ENCODE data around the gene STX16. TPM values are rescaled to one million over a fixed set of nuclear protein-coding genes. Genes with fewer than 3 reads are reported as not detected.

The STX16 gene
- total RNA-seq, 1 experiment from 2014 or later: 97.0 TPM

DNA sequence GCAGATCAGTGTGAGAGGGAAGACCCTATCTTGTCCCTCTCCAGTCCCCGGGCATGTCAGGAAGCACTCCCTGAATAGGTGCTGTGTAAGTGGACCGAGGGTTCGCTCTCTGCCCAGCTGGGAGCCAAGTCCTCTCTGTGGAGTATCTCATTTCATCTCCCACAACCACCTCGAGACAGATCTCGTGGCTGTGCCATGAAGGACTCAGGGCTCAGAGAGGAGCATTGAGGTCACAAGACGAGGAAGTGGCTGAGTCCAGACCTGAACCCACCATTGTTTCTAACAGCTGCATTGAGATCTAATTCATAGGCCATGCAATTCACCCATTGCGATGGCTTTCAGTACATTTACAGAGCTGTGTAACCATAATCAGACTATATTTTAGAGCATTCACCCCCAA, 34.7 kb upstream of the STX16 start:
- H3K27me3 Mint-ChIP-seq (ENCODE audit: insufficient read depth, unreplicated experiment): peaks cover 2% of the 10 kb centered on the region
- POLR2A ChIA-PET: no interaction called here
- peaks cover 2% of the 10 kb centered on the region for H3K4me1 ChIP-seq
- TF ChIP-seq, protein P1, sequence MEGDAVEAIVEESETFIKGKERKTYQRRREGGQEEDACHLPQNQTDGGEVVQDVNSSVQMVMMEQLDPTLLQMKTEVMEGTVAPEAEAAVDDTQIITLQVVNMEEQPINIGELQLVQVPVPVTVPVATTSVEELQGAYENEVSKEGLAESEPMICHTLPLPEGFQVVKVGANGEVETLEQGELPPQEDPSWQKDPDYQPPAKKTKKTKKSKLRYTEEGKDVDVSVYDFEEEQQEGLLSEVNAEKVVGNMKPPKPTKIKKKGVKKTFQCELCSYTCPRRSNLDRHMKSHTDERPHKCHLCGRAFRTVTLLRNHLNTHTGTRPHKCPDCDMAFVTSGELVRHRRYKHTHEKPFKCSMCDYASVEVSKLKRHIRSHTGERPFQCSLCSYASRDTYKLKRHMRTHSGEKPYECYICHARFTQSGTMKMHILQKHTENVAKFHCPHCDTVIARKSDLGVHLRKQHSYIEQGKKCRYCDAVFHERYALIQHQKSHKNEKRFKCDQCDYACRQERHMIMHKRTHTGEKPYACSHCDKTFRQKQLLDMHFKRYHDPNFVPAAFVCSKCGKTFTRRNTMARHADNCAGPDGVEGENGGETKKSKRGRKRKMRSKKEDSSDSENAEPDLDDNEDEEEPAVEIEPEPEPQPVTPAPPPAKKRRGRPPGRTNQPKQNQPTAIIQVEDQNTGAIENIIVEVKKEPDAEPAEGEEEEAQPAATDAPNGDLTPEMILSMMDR (IDR thresholded peaks at IDR 0.05; ENCODE audit: insufficient read depth in 1 of 2, low read depth in 1 of 2, low read length in 1 of 2, severe bottlenecking in 1 of 2, unreplicated experiment in 1 of 2): no peak
- intact Hi-C loops (cut with micrococcal nuclease; ENCODE audit: unreplicated experiment): no loop called here
- no peaks in the 10 kb centered on the region for H3K36me3 Mint-ChIP-seq (ENCODE audit: insufficient read depth, unreplicated experiment)
- CTCF ChIA-PET: no interaction called here
- no peaks in the 10 kb centered on the region for H3K27me3 ChIP-seq (replicated peaks; ENCODE audit: control insufficient read depth, insufficient read depth, low read length)
- H3K9me3 Mint-ChIP-seq (ENCODE audit: unreplicated experiment): no peaks in the 10 kb centered on the region
- no peaks in the 10 kb centered on the region for H3K4me1 Mint-ChIP-seq (ENCODE audit: low read depth, unreplicated experiment)
- no peak overlapping the region for H3K4me3 ChIP-seq (ENCODE audit: low read depth, low read length)
- no peak overlapping the region for H3K27ac Mint-ChIP-seq (ENCODE audit: unreplicated experiment)
- BruUV-seq (replicated peaks): no TSS peak
- no peaks in the 10 kb centered on the region; the same call in 1 of the 2 replicates for H3K9me3 ChIP-seq
- H3K4me3 Mint-ChIP-seq (ENCODE audit: unreplicated experiment): no peak overlapping the region
- H3K36me3 ChIP-seq (ENCODE audit: control insufficient read depth, insufficient read depth, low read length): no peaks in the 10 kb centered on the region
- no peak for DNase-seq

GRCh38 chr20:58617158-58617557, 33.9 kb upstream of the STX16 start:
- no peaks in the 10 kb centered on the region for H3K9me3 Mint-ChIP-seq (ENCODE audit: unreplicated experiment)
- H3K27me3 Mint-ChIP-seq (ENCODE audit: insufficient read depth, unreplicated experiment): peaks cover 2% of the 10 kb centered on the region
- H3K9me3 ChIP-seq: no peaks in the 10 kb centered on the region; the same call in 1 of the 2 replicates
- DNase-seq: no peak
- no peaks in the 10 kb centered on the region for H3K36me3 Mint-ChIP-seq (ENCODE audit: insufficient read depth, unreplicated experiment)
- H3K4me1 ChIP-seq: no peaks in the 10 kb centered on the region
- POLR2A ChIA-PET: no interaction called here
- intact Hi-C loops (cut with micrococcal nuclease; ENCODE audit: unreplicated experiment): no loop called here
- TF ChIP-seq, protein P1 (IDR thresholded peaks at IDR 0.05; ENCODE audit: insufficient read depth in 1 of 2, low read depth in 1 of 2, low read length in 1 of 2, severe bottlenecking in 1 of 2, unreplicated experiment in 1 of 2): no peak
- H3K4me1 Mint-ChIP-seq (ENCODE audit: low read depth, unreplicated experiment): no peaks in the 10 kb centered on the region
- H3K36me3 ChIP-seq (ENCODE audit: control insufficient read depth, insufficient read depth, low read length): no peaks in the 10 kb centered on the region
- H3K27me3 ChIP-seq (replicated peaks; ENCODE audit: control insufficient read depth, insufficient read depth, low read length): no peaks in the 10 kb centered on the region
- H3K4me3 ChIP-seq (ENCODE audit: low read depth, low read length): no peak overlapping the region
- CTCF ChIA-PET: no interaction called here
- H3K4me3 Mint-ChIP-seq (ENCODE audit: unreplicated experiment): no peak overlapping the region
- no peak overlapping the region for H3K27ac Mint-ChIP-seq (ENCODE audit: unreplicated experiment)
- no TSS peak for BruUV-seq (replicated peaks)

GRCh38 chr20:58618351-58619076, 32.6 kb upstream of the STX16 start:
- H3K4me3 Mint-ChIP-seq (ENCODE audit: unreplicated experiment): no peak overlapping the region
- POLR2A ChIA-PET: no interaction called here
- H3K4me1 Mint-ChIP-seq (ENCODE audit: low read depth, unreplicated experiment): no peaks in the 10 kb centered on the region
- peaks cover 2% of the 10 kb centered on the region for H3K27me3 Mint-ChIP-seq (ENCODE audit: insufficient read depth, unreplicated experiment)
- H3K36me3 Mint-ChIP-seq (ENCODE audit: insufficient read depth, unreplicated experiment): no peaks in the 10 kb centered on the region
- no peaks in the 10 kb centered on the region for H3K9me3 Mint-ChIP-seq (ENCODE audit: unreplicated experiment)
- CTCF ChIA-PET: interaction anchor here (0.7 kb wide), 2 partner anchors 39 to 141 kb away, joined by 4 to 5 read pairs; no protein-coding TSS in a partner anchor
- TF ChIP-seq, protein P1 (IDR thresholded peaks at IDR 0.05; ENCODE audit: insufficient read depth in 1 of 2, low read depth in 1 of 2, low read length in 1 of 2, severe bottlenecking in 1 of 2, unreplicated experiment in 1 of 2): no peak
- Histone ChIP-seq H3K4me1 (no peaks in the 10 kb centered on the region), H3K9me3 (peaks cover 5% of the 10 kb centered on the region), H3K36me3 (ENCODE audit: control insufficient read depth, insufficient read depth, low read length) (no peaks in the 10 kb centered on the region), H3K4me3 (ENCODE audit: low read depth, low read length) (no peak overlapping the region), H3K27me3 (replicated peaks; ENCODE audit: control insufficient read depth, insufficient read depth, low read length) (no peaks in the 10 kb centered on the region)
- intact Hi-C loops (cut with micrococcal nuclease; ENCODE audit: unreplicated experiment): no loop called here
- DNase-seq: no peak
- no peak overlapping the region for H3K27ac Mint-ChIP-seq (ENCODE audit: unreplicated experiment)
- BruUV-seq (replicated peaks): no TSS peak
